ENCODE measurements around the gene ZNF579.
"Not testable (repeated sequence)": the region's sequence is repeated elsewhere in the genome, so short reads cannot be mapped to it uniquely, and the experiment has no call there.

DNA sequence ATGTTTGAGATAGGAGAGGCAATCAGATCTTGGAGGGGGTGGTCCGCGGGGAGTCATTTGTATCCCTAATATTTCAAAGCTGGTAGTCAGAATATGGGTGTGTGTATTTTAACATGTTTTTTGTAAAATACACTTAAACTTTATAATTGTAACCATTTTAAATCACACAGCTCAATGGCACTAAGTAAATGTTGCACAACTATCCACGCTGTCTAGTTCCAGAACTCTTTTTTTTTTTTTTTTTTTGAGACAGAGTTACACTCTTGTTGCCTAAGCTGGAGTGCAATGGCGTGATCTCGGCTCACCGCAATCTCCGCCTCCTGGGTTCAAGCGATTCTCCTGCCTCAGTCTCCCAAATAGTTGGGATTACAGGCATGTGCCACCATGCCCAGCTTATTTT lies 3.2 kb upstream of the ZNF579 start:
- TF ChIP-seq, protein P1, sequence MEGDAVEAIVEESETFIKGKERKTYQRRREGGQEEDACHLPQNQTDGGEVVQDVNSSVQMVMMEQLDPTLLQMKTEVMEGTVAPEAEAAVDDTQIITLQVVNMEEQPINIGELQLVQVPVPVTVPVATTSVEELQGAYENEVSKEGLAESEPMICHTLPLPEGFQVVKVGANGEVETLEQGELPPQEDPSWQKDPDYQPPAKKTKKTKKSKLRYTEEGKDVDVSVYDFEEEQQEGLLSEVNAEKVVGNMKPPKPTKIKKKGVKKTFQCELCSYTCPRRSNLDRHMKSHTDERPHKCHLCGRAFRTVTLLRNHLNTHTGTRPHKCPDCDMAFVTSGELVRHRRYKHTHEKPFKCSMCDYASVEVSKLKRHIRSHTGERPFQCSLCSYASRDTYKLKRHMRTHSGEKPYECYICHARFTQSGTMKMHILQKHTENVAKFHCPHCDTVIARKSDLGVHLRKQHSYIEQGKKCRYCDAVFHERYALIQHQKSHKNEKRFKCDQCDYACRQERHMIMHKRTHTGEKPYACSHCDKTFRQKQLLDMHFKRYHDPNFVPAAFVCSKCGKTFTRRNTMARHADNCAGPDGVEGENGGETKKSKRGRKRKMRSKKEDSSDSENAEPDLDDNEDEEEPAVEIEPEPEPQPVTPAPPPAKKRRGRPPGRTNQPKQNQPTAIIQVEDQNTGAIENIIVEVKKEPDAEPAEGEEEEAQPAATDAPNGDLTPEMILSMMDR (IDR thresholded peaks at IDR 0.05): not testable (repeated sequence)
- not testable (repeated sequence) for TF ChIP-seq POLR2AphosphoS5, EP300 (IDR thresholded peaks at IDR 0.05)
